GM12878 (cell line): ENCODE measurements around the gene BCKDK. TPM values are rescaled to one million over a fixed set of nuclear protein-coding genes. Genes with fewer than 3 reads are reported as not detected.

ENCODE experiments used
- ATAC-seq: fragments of 200-7000 bp; cut with Tn5 transposase; 3 replicates; pipeline ENCODE4 v1.9.1; 2020; ENCODE audit warnings: mild to moderate bottlenecking, moderate library complexity
- BruUV-seq: library from RNA; stranded (reverse); fragments of 400-500 nt; replicated peaks from 2 replicates; lab custom pipeline; 2021; lab: Mats Ljungman, UMichigan
- CTCF ChIA-PET: fragments of 300-600 bp; sonication (Branson Sonifier 250); formaldehyde crosslinking; extraction: SDS; loops from one replicate; lab custom pipeline; 2021; ENCODE audit warnings: inconsistent platforms; lab: Yijun Ruan, JAX
- POLR2A ChIA-PET: fragments of 350-600 bp; formaldehyde crosslinking; extraction: SDS; loops from one replicate; lab custom pipeline; 2021; ENCODE audit warnings: inconsistent platforms; lab: Charles Lee
- RAD21 ChIA-PET: fragments of 300-600 bp; sonication (Branson Sonifier 250); formaldehyde crosslinking; loops from one replicate; lab custom pipeline; 2023; ENCODE audit warnings: antibody characterized with exemption; ENCODE audit not compliant: unreplicated experiment; lab: Charles Lee
- SMC1A ChIA-PET: fragments of 300-600 bp; sonication (Branson Sonifier 250); formaldehyde crosslinking; loops from one replicate; lab custom pipeline; 2023; ENCODE audit not compliant: unreplicated experiment, uncharacterized antibody; lab: Charles Lee
- DNase-seq: peaks from one replicate; pipeline ENCODE4 v3.0.0-alpha.2; 2011; ENCODE audit warnings: low read depth, low spot score
- FAIRE-seq: peaks from 3 replicates; lab custom pipeline; 2011; peaks lifted over from hg19 to GRCh38; lab: Jason Lieb, UNC
- H2AFZ ChIP-seq: 2 replicates; pipeline ENCODE4 v1.6.0; 2011; ENCODE audit warnings: low read depth, low read length, control low read depth; ENCODE audit not compliant: control insufficient read depth
- H3K27ac ChIP-seq: 2 replicates; pipeline ENCODE4 v1.5.1; 2011; ENCODE audit warnings: control low read depth; ENCODE audit not compliant: control insufficient read depth, insufficient read depth
- H3K27me3 ChIP-seq, 2 experiments: replicated peaks in 1 of 2; 2 replicates each; pipeline versions ENCODE4 v1.6.0 to v1.6.1; 2011; ENCODE audit warnings: low read length in 1 of 2; ENCODE audit not compliant: control insufficient read depth in 2 of 2, insufficient read depth in 2 of 2
- H3K36me3 ChIP-seq, 2 experiments: 2 replicates each; pipeline ENCODE4 v1.5.1; 2011; ENCODE audit warnings: low read length in 1 of 2; ENCODE audit not compliant: control insufficient read depth in 2 of 2, insufficient read depth in 2 of 2
- H3K4me1 ChIP-seq: 2 replicates; pipeline ENCODE4 v1.6.1; 2011; ENCODE audit warnings: mild to moderate bottlenecking, low read length, moderate library complexity, mixed read lengths; ENCODE audit not compliant: control insufficient read depth, insufficient read depth
- H3K4me2 ChIP-seq: 2 replicates; pipeline ENCODE4 v1.6.0; 2011; ENCODE audit warnings: control low read depth; ENCODE audit not compliant: control insufficient read depth, insufficient read depth
- H3K4me3 ChIP-seq: fragments of 200-600 bp; sonication (generic); 2 replicates; pipeline ENCODE4 v1.5.1; 2016
- H3K79me2 ChIP-seq: 2 replicates; pipeline ENCODE4 v1.6.0; 2011; ENCODE audit warnings: low read length; ENCODE audit not compliant: control insufficient read depth, insufficient read depth
- H3K9ac ChIP-seq: 2 replicates; pipeline ENCODE4 v1.8.0; 2011; ENCODE audit warnings: low read length, control low read depth, mixed read lengths; ENCODE audit not compliant: control insufficient read depth, insufficient read depth
- H3K9me3 ChIP-seq: replicated peaks from 3 replicates; pipeline ENCODE4 v1.5.1; 2011; ENCODE audit warnings: mild to moderate bottlenecking, low read length; ENCODE audit not compliant: control insufficient read depth, insufficient read depth
- H4K20me1 ChIP-seq: 2 replicates; pipeline ENCODE4 v1.6.0; 2011; ENCODE audit not compliant: control insufficient read depth, insufficient read depth
- CBX5 ChIP-seq: sonication (generic); IDR thresholded peaks from 2 replicates; pipeline ENCODE4 v1.6.1; 2016; ENCODE audit warnings: low read depth, moderate library complexity, mild to moderate bottlenecking, inconsistent platforms
- FOS ChIP-seq: IDR thresholded peaks from 3 replicates; pipeline ENCODE4 v1.6.1; 2011; ENCODE audit warnings: borderline replicate concordance; ENCODE audit not compliant: insufficient read length; ENCODE audit errors: extremely low read depth
- NFIC ChIP-seq: IDR thresholded peaks from 2 replicates; pipeline ENCODE4 v1.6.1; 2012; ENCODE audit warnings: low read depth, mild to moderate bottlenecking, inconsistent platforms, low read length, moderate library complexity
- NRF1 ChIP-seq: conservative IDR thresholded peaks from 2 replicates; pipeline ENCODE4 v1.6.1; 2011; ENCODE audit warnings: mild to moderate bottlenecking, low read depth, low read length, improper control_type of control experiment
- PAX5 ChIP-seq: IDR thresholded peaks from 2 replicates; pipeline ENCODE4 v1.6.1; 2011; ENCODE audit warnings: low read depth, low read length, borderline replicate concordance
- TAF1 ChIP-seq: IDR thresholded peaks from 2 replicates; pipeline ENCODE4 v1.6.1; 2011; ENCODE audit warnings: mild to moderate bottlenecking, low read depth, low read length, borderline replicate concordance
- TCF3 ChIP-seq: IDR thresholded peaks from 2 replicates; pipeline ENCODE4 v1.6.1; 2012; ENCODE audit warnings: low read depth, mild to moderate bottlenecking, low read length, borderline replicate concordance; ENCODE audit not compliant: insufficient read depth
- whole genome bisulfite sequencing: methylation state at CpG from one replicate; pipeline ENCODE4 v1.1.6; 2016; ENCODE audit warnings: low lambda C conversion rate; ENCODE audit not compliant: insufficient replicate concordance, insufficient coverage; ENCODE audit errors: missing lambda C conversion rate; 5-methylcytosine and 5-hydroxymethylcytosine counted together
- in situ Hi-C: fragments of 300-500 bp; cut with MboI; formaldehyde crosslinking; loops from 9 replicates; pipeline ENCODE4 v1.14.3; 2018; ENCODE audit warnings: mixed read lengths
- intact Hi-C: fragments of 100-400 bp; cut with micrococcal nuclease; formaldehyde crosslinking; loops from one replicate; pipeline ENCODE4 v1.14.2; 2022; ENCODE audit not compliant: unreplicated experiment
- polyA plus RNA-seq, 11 experiments: library from polyadenylated mRNA; depleted of rRNA in 4 of 11; unstranded in 6 of 11; stranded (reverse) in 5 of 11; fragments of >200 nt; fragmentation: Nextera tagmentation in 4 of 11; fragmentation: Illumina TruSeq in 1 of 11; extraction: Ambion mirVana in 4 of 11; extraction: Trizol in 1 of 11; gene quantifications; 1 replicate in 1 of 11; 2 replicates in 10 of 11; pipeline versions ENCODE4 v1.2.1 to v1.2.3, GENCODE V29; 2011 to 2016; ENCODE audit warnings: inconsistent platforms in 2 of 11, missing spikeins in 2 of 11, low read depth in 1 of 11
- total RNA-seq, 4 experiments: library from RNA; depleted of rRNA in 3 of 4; stranded (reverse); fragments of >200 nt in 3 of 4; fragmentation: Illumina TruSeq in 1 of 4; extraction: Trizol in 1 of 4; gene quantifications; 2 replicates each; pipeline versions ENCODE4 v1.2.1 to v1.2.3, GENCODE V29; 2013 to 2021

Gene BCKDK
- total and polyA plus RNA-seq, 10 of the 15 experiments (the other 5 are each of a cell fraction or from before 2014, with no cell fraction given), result 0.68 to 56.6 (median 32.8) TPM

DNA sequence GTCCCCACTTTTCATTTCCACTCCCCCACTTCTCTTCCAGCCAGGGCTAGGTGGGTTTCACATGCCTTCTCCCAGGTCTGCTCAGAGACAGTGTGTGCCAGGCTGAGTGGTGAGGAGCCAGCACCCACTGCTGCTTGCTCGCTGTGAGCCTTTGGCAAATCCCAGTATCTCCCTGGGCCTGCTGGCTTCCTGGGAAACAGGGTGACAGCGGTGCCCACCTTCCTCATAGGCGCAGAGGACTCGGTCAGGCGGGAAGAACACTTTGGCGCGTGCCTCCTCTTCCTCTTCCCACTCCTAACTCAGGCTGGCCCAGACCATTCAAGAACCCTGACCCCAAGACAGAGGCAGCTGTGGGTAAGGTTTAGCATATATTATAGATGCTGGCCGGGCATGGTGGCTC lies 19.0 kb upstream of the BCKDK start (continued):
- TF ChIP-seq CBX5, result no peak
- TF ChIP-seq NFIC, result no peak

DNA sequence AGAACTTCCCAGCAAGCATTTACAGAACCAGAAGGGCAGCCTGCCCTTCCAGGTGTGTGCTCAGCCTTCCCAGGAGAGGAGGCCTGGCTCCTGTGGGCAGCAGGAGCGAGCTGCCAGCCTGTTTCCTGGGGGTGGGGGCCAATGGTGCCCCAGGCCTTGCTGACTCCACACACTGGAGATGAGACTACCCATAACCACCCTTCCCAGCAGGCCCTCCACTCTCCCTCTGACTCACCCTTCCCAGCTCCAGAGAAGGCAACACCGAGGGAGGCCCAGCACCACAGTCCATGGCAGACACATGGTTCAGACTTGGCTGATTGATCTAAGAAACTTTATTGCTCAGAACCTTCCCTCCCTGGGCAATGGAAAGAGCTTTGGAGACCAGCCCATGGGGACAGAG lies 17.6 kb upstream of the BCKDK start:
- 97% methylated on average over 2 of the region's 2 CpGs for WGBS
- intact Hi-C loops (loop anchor here (5.0 to 10.0 kb wide), 2 partner anchors 136 to 352 kb away; partner anchors contain the start of genes SETD1A and ZNF843), in situ Hi-C loops (no loop called here)
- Histone ChIP-seq H3K79me2 (peaks cover 20% of the 10 kb centered on the region), H4K20me1 (no peaks in the 10 kb centered on the region), H3K4me1 (peaks cover 4% of the 10 kb centered on the region), H3K4me2 (no peak overlapping the region), H3K36me3 (peaks cover 2% of the 10 kb centered on the region in 2 experiments; a peak in 3 of 4 replicates), H3K4me3 (no peak overlapping the region), H3K27ac (no peak overlapping the region), H2AFZ (no peak overlapping the region), H3K27me3 (no peaks in the 10 kb centered on the region), H3K9ac (no peak overlapping the region), H3K9me3 (no peaks in the 10 kb centered on the region)
- DNase-seq (no peak), ATAC-seq (no peak), FAIRE-seq (no peak)
- ChIA-PET POLR2A (no interaction called here), SMC1A (no interaction called here), CTCF (interaction anchor here (1.5 kb wide), 1 partner anchor 20 kb away, joined by 4 read pairs; no protein-coding TSS in a partner anchor), RAD21 (no interaction called here)
- BruUV-seq, result no TSS peak
- TF ChIP-seq PAX5 (no peak), TAF1 (no peak), FOS (no peak), TCF3 (no peak), NRF1 (no peak)
